A673 (cell line): ENCODE measurements around the gene PPOX. TPM values are rescaled to one million over a fixed set of nuclear protein-coding genes. Genes with fewer than 3 reads are reported as not detected.

Experiments used
- BruUV-seq: library from RNA; stranded (reverse); fragments of 400-500 nt; replicated peaks from 2 replicates; lab custom pipeline; 2021; lab: Mats Ljungman, UMichigan
- CTCF ChIA-PET: fragments of 300-600 bp; sonication (Branson Sonifier 250); formaldehyde crosslinking; loops from one replicate; lab custom pipeline; 2022; ENCODE audit warnings: antibody characterized with exemption; lab: Charles Lee
- POLR2A ChIA-PET: fragments of 300-600 bp; sonication (Branson Sonifier 250); formaldehyde crosslinking; loops from one replicate; lab custom pipeline; 2022; ENCODE audit warnings: antibody characterized with exemption; ENCODE audit not compliant: low non-redundant PET; lab: Charles Lee
- DNase-seq: peaks from one replicate; pipeline ENCODE4 v3.0.0-alpha.2; 2015; ENCODE audit warnings: low spot score
- H3K27ac ChIP-seq: fragments of 200-600 bp; sonication (generic); 2 replicates; pipeline ENCODE4 v1.5.1; 2016; ENCODE audit warnings: mixed run types, low read depth, mild to moderate bottlenecking, mixed read lengths, antibody characterized with exemption, low read length; ENCODE audit not compliant: poor library complexity, severe bottlenecking
- H3K27me3 ChIP-seq: fragments of 200-600 bp; sonication (generic); replicated peaks from 2 replicates; pipeline ENCODE4 v1.6.1; 2017; ENCODE audit warnings: mixed run types, low read depth, mild to moderate bottlenecking, mixed read lengths, antibody characterized with exemption, low read length; ENCODE audit not compliant: insufficient read depth, poor library complexity
- H3K36me3 ChIP-seq: fragments of 200-600 bp; sonication (generic); 2 replicates; pipeline ENCODE4 v1.6.1; 2016; ENCODE audit warnings: mixed run types, mild to moderate bottlenecking, mixed read lengths, antibody characterized with exemption, low read length; ENCODE audit not compliant: insufficient read depth, poor library complexity, severe bottlenecking
- H3K4me1 ChIP-seq: fragments of 200-600 bp; sonication (generic); 2 replicates; pipeline ENCODE4 v1.6.1; 2017; ENCODE audit warnings: mixed run types, mild to moderate bottlenecking, mixed read lengths, antibody characterized with exemption, low read length; ENCODE audit not compliant: insufficient read depth, poor library complexity, severe bottlenecking
- H3K4me3 ChIP-seq: fragments of 200-600 bp; sonication (generic); 2 replicates; pipeline ENCODE4 v1.5.1; 2016; ENCODE audit warnings: low read depth, mixed run types, mild to moderate bottlenecking, mixed read lengths, low read length; ENCODE audit not compliant: poor library complexity, severe bottlenecking
- H3K9me3 ChIP-seq: fragments of 200-600 bp; sonication (generic); 2 replicates; pipeline ENCODE4 v1.6.1; 2016; ENCODE audit warnings: mixed run types, low read depth, mild to moderate bottlenecking, mixed read lengths, antibody characterized with exemption, low read length; ENCODE audit not compliant: poor library complexity, severe bottlenecking
- EZH2 ChIP-seq: fragments of 200-600 bp; sonication (generic); IDR thresholded peaks from 2 replicates; pipeline ENCODE4 v1.6.1; 2017; ENCODE audit warnings: borderline replicate concordance, low read depth, mild to moderate bottlenecking, mixed read lengths, antibody characterized with exemption, low read length; ENCODE audit not compliant: poor library complexity, severe bottlenecking
- intact Hi-C: fragments of 100-400 bp; cut with micrococcal nuclease; formaldehyde crosslinking; loops from one replicate; pipeline ENCODE4 v1.10.0; 2022; ENCODE audit not compliant: unreplicated experiment
- total RNA-seq: library from RNA; stranded (reverse); gene quantifications from 2 replicates; pipeline ENCODE4 v1.2.3, GENCODE V29; 2021
- TF ChIP-seq, protein P1 (sequence below): fragments of 300-800, 200-600 bp; sonication (generic); conservative IDR thresholded peaks from 2 replicates; pipeline ENCODE4 v1.5.1; 2017; ENCODE audit warnings: low read depth, mild to moderate bottlenecking, antibody characterized with exemption, low read length, moderate library complexity, mixed read lengths

Gene PPOX
- total RNA-seq, 1 experiment from 2014 or later: 25.2 TPM

DNA sequence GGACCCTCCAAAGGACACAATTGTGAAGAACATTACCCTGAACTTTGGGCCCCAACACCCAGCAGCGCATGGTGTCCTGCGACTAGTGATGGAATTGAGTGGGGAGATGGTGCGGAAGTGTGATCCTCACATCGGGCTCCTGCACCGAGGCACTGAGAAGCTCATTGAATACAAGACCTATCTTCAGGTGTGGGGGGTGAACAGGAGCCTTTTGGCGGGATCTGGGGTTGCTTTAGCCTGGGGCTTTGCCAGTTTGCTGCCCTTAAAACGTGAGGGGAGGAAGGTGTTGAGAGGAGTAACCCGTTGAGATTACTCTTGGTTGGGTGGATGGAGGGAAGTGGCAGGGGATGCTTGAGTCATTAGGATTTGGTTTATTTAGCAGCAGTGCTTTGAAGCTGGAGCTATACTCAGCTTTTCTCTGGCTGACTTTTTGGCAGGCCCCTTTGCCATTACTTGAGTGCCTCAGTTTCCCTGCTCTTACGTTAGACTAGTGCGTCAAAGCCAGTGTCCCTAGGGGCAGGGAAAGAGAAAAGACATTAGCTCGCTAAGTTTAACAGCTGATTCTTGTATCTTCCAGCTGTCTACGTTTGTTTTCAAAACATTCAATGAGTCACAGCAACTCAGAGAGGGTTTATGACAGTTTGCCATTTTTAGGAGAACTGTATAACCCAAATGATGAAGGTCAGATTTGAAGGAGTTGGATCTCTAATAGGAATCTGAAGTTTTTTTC lies 40.4 kb downstream of the PPOX start:
- Histone ChIP-seq H3K9me3 (no peaks in the 10 kb centered on the region), H3K4me3 (no peak overlapping the region), H3K27me3 (no peaks in the 10 kb centered on the region), H3K27ac (no peak overlapping the region), H3K36me3 (peaks cover 66% of the 10 kb centered on the region), H3K4me1 (peaks cover 4% of the 10 kb centered on the region)
- no TSS peak for BruUV-seq
- DNase-seq: no peak
- TF ChIP-seq, protein P1, sequence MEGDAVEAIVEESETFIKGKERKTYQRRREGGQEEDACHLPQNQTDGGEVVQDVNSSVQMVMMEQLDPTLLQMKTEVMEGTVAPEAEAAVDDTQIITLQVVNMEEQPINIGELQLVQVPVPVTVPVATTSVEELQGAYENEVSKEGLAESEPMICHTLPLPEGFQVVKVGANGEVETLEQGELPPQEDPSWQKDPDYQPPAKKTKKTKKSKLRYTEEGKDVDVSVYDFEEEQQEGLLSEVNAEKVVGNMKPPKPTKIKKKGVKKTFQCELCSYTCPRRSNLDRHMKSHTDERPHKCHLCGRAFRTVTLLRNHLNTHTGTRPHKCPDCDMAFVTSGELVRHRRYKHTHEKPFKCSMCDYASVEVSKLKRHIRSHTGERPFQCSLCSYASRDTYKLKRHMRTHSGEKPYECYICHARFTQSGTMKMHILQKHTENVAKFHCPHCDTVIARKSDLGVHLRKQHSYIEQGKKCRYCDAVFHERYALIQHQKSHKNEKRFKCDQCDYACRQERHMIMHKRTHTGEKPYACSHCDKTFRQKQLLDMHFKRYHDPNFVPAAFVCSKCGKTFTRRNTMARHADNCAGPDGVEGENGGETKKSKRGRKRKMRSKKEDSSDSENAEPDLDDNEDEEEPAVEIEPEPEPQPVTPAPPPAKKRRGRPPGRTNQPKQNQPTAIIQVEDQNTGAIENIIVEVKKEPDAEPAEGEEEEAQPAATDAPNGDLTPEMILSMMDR: no peak
- TF ChIP-seq EZH2: no peak
- POLR2A ChIA-PET: interaction anchor here (0.6 to 0.8 kb wide), 2 partner anchors 12 to 28 kb away, joined by 3 to 8 read pairs; no protein-coding TSS in a partner anchor
- intact Hi-C loops: loop anchor here (5.0 kb wide), 1 partner anchor 176 kb away; no protein-coding TSS in a partner anchor
- CTCF ChIA-PET: no interaction called here

- DNase-seq: no peak
- Histone ChIP-seq H3K27me3 (no peaks in the 10 kb centered on the region), H3K36me3 (peaks cover 72% of the 10 kb centered on the region), H3K27ac (peak overlapping the region; percentile 13), H3K4me1 (no peaks in the 10 kb centered on the region), H3K9me3 (no peaks in the 10 kb centered on the region), H3K4me3 (no peak overlapping the region)
- POLR2A ChIA-PET: no interaction called here
- BruUV-seq: no TSS peak
- no peak for TF ChIP-seq EZH2
- TF ChIP-seq, protein P1: no peak
- intact Hi-C loops: loop anchor here (5.0 kb wide), 1 partner anchor 175 kb away; no protein-coding TSS in a partner anchor
- CTCF ChIA-PET: no interaction called here
Measured at GRCh38 chr1:161207173-161207572, 40.9 kb downstream of the PPOX start.

GRCh38 chr1:161209790-161210409 lies 43.7 kb downstream of the PPOX start:
- no peaks in the 10 kb centered on the region for H3K9me3 ChIP-seq
- TF ChIP-seq, protein P1: peak; percentile 92
- TF ChIP-seq EZH2: no peak
- intact Hi-C loops: loop anchor here (5.0 kb wide), 1 partner anchor 172 kb away; no protein-coding TSS in a partner anchor
- no peaks in the 10 kb centered on the region for H3K4me1 ChIP-seq
- no peaks in the 10 kb centered on the region for H3K27me3 ChIP-seq
- no TSS peak for BruUV-seq
- POLR2A ChIA-PET: no interaction called here
- CTCF ChIA-PET: interaction anchor here (1.0 kb wide), 1 partner anchor 15 kb away, joined by 3 read pairs; no protein-coding TSS in a partner anchor
- peak; percentile 85 for DNase-seq
- no peak overlapping the region for H3K27ac ChIP-seq
- no peak overlapping the region for H3K4me3 ChIP-seq
- H3K36me3 ChIP-seq: peaks cover 83% of the 10 kb centered on the region
